ENCODE results near the gene ATP5IF1.

The ATP5IF1 gene

DNA sequence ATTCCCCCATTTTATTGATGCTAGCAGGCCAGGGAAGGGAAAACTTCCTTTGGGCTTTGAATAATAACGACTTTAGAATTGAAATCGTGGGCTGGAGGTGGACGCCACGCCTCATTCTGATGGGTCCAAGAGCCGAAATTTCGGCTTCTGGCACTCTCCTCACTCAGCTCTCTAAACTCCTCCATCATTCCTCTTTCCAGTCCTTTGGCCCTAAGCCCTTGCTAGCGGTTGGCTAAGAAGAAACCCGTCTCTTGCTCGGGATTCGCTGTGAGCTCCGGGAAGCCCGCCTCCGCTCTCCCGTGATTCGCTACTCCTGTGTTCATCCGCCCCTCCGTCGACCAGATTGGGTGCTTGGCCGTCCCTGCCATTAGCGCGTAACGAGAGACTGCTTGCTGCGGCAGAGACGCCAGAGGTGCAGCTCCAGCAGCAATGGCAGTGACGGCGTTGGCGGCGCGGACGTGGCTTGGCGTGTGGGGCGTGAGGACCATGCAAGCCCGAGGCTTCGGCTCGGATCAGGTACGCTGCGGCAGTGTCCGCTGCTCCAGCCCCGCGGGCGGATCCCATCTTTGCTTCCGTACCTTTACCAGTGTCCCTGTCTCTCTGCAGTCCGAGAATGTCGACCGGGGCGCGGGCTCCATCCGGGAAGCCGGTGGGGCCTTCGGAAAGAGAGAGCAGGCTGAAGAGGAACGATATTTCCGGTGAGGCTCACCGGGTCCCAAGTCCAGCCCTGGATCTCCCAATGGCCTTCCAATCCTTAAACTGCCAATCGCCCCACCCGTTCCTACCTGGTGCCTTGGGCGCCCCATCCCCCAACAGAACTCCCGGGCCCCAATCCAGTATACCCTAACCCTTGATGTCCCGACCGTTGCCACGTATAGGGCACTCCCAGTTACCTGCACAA, at the start of gene ATP5IF1:
Gene ATP5IF1 (plus strand): TSS at position 370 of the 901 bp plus-strand sequence. CDS start 60 bp downstream, at position 430.
- H3K4me3 ChIP-seq (ENCODE audit: low read depth, low read length): peak within 1 kb of the TSS; percentile 80
- TF ChIP-seq, protein P1, sequence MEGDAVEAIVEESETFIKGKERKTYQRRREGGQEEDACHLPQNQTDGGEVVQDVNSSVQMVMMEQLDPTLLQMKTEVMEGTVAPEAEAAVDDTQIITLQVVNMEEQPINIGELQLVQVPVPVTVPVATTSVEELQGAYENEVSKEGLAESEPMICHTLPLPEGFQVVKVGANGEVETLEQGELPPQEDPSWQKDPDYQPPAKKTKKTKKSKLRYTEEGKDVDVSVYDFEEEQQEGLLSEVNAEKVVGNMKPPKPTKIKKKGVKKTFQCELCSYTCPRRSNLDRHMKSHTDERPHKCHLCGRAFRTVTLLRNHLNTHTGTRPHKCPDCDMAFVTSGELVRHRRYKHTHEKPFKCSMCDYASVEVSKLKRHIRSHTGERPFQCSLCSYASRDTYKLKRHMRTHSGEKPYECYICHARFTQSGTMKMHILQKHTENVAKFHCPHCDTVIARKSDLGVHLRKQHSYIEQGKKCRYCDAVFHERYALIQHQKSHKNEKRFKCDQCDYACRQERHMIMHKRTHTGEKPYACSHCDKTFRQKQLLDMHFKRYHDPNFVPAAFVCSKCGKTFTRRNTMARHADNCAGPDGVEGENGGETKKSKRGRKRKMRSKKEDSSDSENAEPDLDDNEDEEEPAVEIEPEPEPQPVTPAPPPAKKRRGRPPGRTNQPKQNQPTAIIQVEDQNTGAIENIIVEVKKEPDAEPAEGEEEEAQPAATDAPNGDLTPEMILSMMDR (IDR thresholded peaks at IDR 0.05; ENCODE audit: low read depth, low read length): no peak

DNA sequence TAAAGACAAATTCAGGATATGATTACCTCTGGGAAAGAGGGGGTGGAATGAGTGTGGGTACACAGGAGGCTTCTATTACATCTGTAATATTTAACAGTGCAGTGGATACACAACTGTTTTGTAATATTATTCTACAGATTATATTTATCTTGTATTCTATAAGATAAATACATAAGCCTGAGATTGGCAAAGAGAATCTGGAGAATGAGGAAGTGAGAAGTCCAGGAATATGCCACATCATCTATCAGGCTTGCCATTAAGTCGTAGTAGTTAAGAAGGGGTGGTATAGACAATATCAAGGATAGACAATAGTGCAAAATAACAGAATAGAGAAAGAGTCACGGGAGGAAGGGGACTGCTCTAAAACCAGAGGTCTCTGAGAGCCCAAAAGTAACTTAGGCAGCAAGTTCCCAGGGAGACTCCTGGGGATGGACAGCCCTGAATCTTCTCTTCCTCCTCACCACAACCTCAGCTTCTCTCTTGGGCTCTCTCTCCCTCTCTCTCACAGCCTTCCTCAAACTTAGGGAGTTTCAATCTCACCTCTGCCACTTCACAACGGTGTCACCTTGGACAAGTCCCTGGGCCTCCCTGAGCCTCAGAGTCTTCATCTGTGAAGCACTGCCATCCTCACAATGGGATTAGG, 45.5 kb upstream of the ATP5IF1 start:
- H3K4me3 ChIP-seq (ENCODE audit: low read depth, low read length): no peak overlapping the region
- TF ChIP-seq, protein P1 (IDR thresholded peaks at IDR 0.05; ENCODE audit: low read depth, low read length): no peak

DNA sequence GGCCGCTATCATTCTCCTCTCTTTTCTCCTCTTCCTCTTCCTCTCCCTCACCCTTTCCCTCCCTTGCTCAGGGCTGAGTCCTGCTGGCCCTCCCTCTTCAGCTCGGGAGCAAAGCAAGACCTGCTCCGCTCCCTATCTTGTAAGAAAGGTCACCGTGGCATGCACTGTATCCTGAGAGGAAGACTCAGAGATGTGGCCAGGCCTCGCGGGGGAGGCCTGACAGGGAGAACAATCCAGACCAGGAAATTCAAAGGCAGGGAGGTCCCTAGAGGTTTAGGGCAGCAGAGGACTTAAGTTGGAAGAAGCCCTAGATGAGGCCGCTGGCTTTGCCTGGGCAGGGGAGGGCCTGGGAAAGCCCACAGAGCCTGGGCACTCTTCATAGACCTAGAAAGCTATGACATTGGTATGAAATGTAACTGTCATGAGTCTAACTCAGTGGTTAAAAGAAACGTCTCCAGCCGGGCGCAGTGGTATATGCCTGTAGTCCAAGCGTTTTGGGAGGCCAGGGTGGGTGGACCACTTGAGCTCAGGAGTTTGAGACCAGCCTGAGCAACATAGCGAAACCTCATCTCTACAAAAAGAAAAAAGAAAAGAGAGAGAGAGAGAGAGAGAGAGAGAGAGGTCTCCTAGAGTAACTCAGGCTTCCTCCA, 44.8 kb upstream of the ATP5IF1 start:
- H3K4me3 ChIP-seq (ENCODE audit: low read depth, low read length): no peak overlapping the region
- TF ChIP-seq, protein P1 (IDR thresholded peaks at IDR 0.05; ENCODE audit: low read depth, low read length): no peak

DNA sequence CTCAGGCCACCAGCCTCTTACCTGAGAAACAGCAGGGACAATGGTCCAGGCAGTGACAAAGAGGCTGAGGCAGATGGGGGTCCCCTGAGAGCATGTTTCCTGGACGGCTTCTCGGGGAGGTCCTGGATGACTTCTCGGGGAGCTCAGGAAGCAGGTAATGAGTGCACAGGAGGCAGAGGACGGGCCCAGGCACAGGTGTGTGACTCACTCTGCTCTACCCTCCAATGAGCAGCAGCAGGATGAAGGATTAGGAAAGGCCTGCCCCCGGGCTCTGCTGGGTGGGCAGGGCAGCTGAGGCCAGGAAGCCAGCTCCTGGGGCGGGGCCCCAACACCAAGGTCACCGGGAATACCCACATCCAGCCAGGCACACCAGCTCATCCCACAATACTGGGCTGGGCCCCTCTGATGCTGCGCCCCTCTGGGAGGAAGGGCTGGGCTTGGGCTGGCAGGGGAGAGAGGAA, 42.2 kb upstream of the ATP5IF1 start:
- H3K4me3 ChIP-seq (ENCODE audit: low read depth, low read length): no peak overlapping the region
- TF ChIP-seq, protein P1 (IDR thresholded peaks at IDR 0.05; ENCODE audit: low read depth, low read length): no peak

DNA sequence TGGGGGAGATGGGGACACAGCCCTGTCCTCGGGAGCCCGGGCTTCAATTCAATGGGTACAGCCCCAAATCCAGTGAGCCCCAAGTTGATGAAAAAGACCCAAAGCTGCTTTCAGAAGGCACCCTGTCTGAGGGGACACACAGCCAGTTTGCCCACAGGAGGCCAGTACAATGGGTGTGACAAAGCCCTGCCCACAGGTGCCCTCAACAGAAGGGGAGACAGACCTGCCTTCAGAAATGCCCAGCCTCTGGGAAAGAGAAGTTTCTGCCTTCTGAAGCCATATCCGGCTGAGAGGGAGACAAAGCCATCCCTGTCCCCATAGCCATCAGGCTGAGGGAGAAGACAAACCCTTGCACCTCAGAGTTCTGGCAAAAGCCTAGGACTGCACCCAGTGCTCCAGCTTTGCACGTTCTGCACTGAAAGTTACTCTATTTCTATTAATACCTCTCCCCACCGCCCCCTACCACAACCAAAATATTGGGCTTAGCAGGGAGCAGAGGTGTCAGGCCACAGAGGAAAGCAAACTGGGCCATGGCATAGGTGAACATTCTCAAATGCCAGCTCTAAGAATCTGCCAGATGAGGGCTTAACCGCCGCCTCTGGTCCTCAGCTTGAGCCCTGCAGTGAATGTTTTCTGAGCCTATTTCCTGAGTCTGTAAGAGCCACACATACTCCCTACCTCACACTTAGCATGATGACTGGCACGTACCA, 41.4 kb upstream of the ATP5IF1 start:
- TF ChIP-seq, protein P1 (IDR thresholded peaks at IDR 0.05; ENCODE audit: low read depth, low read length): no peak
- no peak overlapping the region for H3K4me3 ChIP-seq (ENCODE audit: low read depth, low read length)

DNA sequence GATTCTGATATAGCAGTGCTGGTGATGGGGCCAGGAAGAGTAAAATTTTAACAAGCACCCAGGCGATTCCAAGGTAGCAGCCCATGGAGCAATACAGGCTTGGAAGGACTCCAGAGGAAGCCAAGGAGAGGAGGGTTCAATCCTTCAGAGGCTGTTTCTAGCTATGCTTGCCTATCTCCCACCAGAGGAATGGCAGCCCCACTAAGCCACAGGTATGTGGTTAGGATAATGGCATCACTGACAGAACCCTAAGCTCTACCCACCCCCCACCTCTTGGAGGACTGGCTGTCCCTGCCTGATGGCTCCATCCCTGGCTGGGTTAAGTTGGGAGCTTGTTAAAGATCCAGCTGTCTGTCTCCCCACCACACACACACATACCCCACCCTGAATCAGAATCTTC, 40.1 kb upstream of the ATP5IF1 start:
- H3K4me3 ChIP-seq (ENCODE audit: low read depth, low read length): no peak overlapping the region
- TF ChIP-seq, protein P1 (IDR thresholded peaks at IDR 0.05; ENCODE audit: low read depth, low read length): no peak

All from WI38 (cell line).